Stimulated activated naive CD4-positive, alpha-beta T cell treated with Interleukin-2 at 50 U/mL for 16 hours (primary cell): Measurements from ENCODE around the gene ZNF644.
"Not testable (repeated sequence)": the region's sequence is repeated elsewhere in the genome, so short reads cannot be mapped to it uniquely, and the experiment has no call there.

Experiments
- DNase-seq: peaks from one replicate; lab custom pipeline; 2025; lab: John Stamatoyannopoulos, UW

ZNF644 gene

DNA sequence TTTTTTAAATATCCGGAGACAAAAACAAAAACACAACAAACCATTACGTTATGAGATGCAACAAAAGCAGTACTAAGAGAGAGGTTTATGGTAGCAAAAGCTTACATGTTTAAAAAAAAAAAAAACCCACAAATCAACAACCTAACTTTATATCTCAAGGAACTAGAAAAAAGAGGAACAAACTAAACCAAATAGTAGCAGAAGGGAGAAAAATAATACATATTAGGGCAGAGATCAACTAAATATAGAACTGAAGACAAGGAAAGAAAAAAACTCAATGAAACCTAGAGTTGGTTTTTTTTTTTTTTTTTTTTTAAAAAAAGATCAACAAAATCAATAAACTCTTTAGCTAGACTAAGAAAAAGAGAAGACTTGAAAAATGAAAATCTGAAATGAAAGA lies 34.9 kb downstream of the ZNF644 start:
- DNase-seq: no peak

DNA sequence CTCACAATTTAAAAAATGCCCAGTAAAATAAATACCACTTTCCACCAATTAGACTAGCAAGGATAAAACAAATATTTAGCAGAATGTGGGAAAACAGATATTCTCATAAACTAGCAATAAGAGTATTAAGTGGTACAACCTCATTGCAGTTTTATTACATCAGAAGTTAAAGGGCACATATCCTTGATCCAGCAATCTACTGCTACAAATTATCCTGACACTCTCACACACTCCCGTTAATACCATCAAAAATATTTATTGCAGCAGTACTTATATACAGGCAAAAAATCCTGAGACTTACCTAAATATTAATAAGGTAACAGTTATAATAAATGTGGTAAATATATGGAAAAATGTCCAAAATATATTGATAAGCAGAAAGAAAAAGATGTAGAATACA lies 44.3 kb downstream of the ZNF644 start:
- DNase-seq: no peak

DNA sequence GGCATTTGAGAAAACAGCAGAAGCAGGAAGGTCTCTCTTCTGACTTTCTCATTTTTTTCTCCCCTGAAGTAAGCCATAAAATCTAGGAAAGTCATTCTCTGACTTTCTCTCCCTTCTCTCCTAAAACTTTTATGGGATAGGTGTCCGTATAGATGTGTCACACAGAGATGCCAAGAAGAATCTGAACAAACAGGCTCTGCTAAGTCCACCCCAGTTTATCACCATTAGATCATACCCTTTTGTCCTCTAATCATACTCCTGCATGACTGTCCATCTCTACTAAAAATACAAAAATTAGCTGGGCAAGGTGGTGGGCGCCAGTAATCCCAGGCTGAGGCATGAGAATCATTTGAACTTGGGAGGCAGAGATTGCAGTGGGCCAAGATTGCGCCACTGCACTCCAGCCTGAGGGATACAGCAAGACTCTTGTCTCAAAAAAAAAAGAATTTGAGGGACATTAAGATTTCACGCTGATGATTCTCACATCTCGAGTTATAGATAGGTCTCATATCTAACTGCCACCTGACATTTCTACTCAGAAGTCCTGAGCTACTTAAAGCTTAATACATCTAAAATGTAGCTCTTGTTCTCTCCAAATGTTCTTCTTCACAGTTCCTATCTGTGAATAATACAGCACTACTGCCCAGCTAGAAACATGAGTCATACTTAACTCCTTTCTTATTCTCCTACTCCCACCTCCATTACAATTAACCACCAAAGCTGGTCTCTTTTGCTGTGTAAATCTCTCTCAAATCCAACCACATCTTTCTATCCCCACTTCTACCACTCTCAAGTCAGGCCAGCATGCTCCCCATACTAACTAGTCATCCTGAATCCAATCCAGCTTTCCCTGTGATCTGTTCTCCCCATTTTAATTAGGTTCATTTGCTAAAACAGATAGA lies 47.7 kb downstream of the ZNF644 start:
- DNase-seq: no peak

DNA sequence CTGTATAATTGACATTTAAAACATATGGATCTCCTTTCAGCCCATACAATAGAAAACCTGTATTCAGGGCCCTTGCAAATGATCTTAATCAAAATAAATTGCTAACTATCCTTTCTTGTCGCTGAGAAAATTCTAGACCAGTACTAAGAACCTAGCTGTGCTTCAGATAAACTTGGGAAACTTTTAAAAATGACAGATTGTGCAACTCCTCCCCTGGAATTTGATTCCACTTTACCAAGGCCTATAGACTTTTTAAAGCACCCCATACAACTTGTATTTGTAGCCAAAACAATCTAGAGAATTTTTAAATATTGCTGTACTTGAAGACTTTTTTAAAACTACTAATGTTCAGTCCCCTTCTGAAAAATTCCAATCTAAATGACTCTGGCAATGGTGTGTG lies 51.6 kb downstream of the ZNF644 start:
- no peak for DNase-seq

DNA sequence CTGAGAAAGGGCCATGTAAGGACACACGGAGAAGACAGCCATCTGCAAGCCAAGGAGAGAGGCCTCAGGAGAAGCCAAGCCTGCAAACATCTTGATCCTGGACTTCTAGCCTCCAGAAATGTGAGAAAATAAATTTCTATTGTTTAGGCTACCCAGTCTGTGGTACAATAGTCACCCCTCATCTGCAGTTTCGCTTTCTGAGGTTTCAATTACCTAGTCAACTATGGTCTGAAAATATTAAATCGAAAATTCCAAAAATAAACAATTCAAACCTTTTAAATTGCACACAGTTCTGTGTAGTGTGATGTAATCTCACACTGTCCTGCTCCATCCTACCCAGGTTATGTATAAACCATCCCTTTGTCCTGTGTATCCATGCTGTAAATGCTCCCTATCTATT lies 52.6 kb downstream of the ZNF644 start:
- DNase-seq: no peak

DNA sequence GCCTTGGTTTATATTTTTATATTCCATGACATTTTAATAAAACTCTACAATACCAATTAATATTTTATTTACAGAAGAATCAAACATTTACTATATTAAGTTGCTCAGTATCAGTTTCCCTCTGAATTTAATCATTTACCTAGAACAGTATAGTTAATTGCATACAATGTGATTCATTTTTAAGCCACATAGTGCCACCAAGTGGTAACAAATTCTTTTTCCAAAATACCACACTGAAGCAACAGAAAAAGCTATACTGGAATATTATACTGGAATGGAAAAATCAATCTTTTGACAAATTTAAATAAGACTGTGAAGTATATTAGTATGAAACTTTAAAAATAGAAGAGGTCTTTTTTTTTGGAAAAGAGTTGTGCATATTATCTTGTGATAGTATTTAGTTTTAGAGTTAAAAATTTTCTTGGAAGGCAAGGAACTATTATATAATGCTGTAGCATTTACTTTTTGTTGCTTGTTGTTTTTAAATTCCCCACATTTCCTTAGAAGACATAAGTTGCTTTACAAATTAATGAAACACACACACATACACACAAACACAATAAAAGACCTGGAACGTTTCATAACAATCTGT lies 57.3 kb downstream of the ZNF644 start:
- no peak for DNase-seq

DNA sequence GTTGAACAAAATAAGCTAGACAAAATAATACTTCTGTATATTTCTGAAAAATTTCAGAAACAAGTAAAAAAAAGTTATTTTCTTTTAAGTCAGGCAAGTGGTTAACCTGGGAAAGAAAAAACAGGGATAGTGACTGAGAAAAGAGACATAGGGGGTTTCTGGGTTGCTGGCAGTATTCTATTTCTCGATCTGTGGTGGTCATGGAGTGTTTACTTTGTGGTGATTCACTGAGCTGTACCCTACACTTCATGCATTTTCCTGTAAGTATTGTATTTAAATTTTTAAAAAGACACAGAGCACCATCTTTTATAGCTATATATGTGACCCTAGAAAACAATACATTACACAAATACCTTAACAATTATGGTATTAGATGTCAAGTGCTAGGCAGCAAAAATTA lies 58.2 kb downstream of the ZNF644 start:
- DNase-seq: no peak

DNA sequence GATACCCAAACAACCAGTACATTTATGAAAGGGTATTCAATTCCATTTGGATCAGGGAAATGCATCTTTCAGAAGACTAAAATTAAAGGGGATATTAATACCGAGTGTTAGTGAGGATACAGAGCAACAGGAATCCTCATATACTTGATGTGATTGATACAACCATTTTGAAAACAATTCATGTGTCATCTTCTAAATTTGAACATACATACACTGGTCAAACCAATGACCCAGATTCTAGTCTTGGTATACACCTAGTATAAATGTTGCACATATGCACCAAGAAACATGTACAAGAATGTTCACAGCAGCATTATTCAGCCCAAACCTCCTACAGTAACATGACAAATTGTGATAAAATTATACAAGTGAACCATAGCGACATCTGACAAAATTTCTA lies 58.6 kb downstream of the ZNF644 start:
- no peak for DNase-seq

DNA sequence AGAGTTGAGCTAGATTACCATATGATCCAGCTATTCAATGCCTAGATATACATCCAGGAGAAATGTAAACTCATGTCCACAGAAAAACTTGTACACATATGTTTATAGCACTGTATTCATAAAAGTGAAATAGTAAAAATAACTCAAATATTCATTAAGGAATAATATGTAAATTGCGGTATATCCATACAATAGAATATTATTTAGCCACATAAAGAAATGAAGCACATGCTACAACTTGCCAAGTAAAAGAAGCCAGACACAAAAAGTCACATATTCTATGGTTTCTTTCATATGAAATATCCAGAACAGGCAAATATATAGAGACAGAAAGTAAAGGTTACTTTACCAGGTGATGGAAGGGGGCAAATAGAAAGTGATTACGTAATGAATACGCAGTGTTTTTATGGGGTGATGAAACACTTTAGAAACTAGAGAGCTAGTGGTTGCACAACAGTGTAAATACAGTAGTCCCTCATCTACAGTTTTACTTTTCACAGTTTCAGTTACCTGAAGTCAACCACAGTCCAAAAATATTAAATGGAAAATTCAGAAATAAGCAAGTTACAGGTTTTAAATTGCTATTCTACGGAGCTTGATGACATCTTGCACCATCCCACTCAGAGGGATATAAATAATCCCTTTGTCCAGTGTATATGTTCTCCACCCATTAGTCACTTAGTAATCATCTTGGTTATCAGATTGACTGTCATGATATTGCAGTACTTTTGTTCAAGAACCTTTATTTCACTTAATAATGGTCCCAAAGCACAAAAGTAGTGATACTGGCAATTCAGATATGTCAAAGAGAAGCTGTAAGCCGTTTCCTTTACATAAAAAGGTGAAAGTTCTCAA lies 62.3 kb downstream of the ZNF644 start:
- DNase-seq: no peak

DNA sequence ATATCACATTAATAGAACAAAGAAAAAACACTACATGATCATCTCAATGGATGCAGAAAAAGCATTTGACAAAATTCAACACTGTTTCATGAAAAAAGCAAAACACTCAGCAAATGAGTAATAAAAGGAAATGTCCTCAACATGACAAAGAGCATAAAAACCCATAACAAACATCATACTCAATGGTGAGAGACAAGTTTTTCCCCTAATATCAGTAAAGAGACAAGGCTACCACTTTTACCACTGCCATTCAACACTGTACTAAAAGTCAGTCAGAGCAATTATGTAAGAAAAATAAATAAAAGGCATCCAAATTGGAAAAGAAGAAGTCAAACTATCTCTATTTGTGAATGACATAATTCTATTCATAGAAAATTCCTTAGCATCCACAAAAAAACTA lies 64.3 kb downstream of the ZNF644 start:
- DNase-seq: no peak

DNA sequence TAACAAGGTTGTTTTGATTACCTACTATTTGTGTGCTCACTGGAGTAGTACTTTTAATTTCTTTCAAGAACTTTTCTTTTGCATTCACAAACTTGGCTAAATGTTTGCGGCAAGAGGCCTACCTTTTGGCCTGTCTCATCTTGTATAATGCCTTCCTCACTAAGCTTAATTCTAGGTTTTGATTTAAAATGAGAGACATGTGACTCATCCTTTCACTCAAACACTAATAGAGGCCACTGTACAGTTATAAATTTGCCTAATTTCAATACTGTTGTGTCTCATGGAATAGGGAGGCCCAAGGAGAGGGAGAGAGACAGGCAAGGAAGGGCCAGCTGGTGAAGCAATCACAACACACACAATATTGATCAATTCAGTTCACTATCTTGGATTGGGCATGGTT lies 66.1 kb downstream of the ZNF644 start:
- DNase-seq: no peak

DNA sequence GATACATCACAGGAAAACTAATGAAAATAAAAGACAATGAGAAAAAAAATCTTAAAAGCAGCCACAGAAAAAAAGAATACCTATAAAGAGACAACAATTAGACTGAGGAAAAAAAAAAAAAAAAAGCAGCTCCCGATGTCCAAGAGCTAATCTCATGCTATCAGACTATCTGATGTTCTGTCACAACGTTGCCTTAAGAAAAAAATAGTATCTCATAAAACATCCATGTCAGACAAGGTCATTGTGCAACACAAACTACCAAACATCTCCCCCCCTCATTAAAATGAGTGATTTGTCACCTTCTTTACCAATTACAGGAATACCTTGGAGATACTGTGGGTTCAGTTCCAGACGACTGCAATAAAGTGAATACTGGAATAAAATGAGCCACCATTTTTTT lies 68.9 kb downstream of the ZNF644 start:
- DNase-seq: no peak

DNA sequence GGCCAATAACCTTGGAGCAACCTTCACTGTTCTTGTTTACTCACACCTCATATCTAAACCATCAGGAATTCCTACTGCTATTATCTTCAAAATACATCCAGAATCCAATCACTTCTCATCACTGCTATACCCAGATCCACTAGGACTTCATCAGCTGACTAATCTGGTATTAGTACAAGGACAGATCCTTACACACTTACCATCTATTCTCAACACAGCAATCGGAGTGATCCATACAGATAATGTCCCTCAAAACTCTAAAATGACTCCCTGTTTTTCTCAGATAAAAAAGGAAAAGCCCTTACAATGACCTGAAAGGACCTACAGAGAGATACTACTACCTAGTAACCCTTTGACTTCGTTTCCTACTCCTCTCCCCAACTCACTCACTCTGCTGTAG lies 70.8 kb downstream of the ZNF644 start:
- no peak for DNase-seq

DNA sequence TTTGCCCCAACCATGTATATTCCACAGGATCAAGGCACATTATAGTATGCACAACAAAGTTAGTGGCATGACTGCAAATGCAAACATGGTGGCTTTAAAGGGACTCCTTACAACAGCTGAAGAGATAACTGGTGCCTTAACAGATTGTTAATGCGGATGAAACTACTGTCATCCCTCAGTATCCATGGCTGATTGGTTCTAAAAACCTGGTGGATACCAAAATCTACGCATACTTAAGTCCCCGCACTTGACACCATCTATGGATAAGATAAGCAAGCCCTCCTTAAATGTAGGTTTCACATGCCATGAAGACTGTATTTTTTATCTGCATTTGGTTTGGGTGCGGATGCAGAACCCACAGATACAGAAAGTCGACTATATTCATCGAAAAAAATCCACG lies 73.5 kb downstream of the ZNF644 start:
- DNase-seq: no peak

DNA sequence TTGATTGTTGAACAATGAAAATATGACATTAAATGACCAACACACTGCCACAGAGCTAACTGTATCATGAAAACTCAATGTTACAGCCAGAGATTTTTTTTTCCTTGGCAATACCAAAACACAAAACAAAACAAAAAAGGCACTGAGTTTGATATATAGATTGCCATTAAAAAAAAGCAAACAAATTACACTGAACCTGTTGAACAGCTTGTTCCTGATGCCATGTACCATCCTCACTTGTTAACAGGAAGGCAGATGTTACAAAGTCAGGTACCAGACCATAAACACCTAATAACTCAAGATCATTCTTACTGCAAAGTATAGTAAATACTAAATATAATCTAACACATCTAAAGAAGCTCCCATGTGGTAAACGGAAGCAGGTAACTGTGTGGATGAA lies 75.2 kb downstream of the ZNF644 start:
- DNase-seq: no peak

DNA sequence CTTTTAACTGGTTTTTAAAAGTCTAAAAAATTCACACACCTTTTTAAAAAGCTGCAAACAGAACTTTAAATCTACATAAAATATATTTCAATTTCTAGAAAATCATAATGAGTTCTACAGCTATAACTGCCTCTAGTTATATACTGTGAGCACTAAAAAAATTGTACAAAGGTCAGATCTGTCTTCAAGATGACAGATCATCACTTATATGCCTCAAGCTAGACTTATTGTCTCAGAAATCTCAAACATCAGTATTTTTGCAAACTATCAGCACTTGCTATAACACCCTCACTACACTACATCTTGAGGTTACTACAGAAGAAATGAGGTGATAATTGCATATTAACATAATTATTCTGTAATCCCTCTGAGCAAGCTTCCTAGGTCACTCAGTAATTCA lies 76.5 kb downstream of the ZNF644 start:
- no peak for DNase-seq

DNA sequence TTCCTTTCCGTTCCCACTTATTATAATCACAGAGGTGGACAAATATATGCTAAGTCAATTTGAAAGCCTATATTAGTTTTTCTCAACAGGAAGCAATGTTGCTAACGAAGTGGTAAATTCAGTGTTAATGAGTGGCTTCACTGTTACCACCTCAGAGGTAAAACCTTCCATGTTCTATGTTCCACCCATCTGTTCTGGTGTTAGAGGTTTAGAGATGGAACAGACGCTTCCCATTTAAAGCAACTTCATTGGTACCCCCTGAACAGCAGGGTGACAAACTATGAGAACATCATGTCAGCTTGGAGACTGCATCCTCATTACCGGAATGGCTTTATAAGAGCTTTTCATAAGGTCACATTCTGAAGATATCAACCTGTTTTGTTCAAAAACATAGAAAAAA lies 77.9 kb downstream of the ZNF644 start:
- no peak for DNase-seq

DNA sequence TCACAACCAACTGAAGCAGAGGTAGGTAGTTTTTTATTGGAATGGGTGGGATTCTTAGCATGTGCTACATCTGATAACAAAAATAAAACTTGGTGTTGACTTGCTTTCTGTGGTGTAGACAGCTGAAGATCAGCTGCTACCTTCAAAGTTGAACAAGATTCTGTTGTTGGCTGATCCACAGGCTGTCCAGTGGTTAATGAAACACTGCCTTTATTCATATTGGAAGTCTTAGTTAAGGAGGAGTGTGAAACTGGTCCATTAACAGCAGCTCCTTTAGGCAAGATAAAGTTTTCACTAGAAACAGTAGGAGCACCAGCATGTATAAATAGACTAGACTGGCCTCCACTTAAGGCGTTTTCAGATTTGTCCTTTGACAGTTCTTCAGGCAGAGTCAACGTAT lies 81.1 kb downstream of the ZNF644 start:
- no peak for DNase-seq

DNA sequence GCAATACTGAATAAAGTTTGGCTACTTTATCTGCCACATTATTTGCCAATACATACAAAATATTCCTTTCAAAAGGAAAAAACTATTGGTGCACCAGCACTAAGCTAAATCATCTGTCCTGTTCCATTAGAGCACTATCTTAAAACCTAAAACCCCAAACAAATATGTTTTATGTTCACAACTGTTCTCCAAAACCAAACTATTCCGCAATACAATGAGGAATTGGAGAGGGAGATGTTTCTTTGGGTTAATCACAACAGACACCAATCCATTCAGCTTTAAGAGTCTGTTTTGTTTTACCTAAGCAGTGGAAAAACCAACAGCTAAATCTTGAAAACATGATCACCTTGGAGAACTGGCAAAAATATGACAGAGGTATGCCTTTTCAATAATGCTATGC lies 85.1 kb downstream of the ZNF644 start:
- DNase-seq: no peak

DNA sequence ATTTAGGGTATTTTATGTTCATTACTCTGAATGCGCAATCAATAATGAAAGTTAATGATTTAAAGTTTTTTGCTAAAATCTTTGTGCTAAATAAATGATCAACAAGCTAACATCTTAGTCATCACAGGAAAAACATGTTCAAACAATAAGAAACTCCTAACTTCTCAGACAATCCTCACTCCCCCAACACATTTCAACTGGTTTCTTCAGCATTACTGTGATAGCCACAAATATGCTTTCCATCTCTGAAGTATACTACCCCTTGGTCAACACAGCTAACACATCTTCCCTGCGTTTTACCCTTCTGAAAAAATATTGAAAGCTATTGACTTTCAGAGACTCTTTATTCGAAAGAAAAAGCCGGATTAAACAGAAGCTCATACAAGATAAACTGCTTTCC lies 85.8 kb downstream of the ZNF644 start:
- DNase-seq: no peak

DNA sequence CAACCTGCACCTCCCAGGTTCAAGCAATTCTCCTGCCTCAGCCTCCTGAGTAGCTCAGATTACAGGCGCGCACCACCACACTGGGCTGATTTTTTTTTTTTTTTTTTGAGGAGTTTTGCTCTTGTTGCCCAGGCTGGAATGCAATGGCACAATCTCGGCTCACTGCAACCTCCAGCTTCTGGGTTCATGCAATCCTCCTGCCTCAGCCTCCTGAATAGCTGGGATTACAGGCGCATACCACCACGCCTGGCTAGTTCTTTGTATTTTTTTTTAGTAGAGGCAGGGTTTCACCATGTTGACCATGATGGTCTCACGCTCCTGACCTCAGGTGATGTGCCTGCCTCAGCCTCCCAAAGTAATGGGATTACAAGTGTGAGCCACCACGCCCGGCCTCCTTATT lies 93.6 kb downstream of the ZNF644 start:
- not testable (repeated sequence) for DNase-seq

DNA sequence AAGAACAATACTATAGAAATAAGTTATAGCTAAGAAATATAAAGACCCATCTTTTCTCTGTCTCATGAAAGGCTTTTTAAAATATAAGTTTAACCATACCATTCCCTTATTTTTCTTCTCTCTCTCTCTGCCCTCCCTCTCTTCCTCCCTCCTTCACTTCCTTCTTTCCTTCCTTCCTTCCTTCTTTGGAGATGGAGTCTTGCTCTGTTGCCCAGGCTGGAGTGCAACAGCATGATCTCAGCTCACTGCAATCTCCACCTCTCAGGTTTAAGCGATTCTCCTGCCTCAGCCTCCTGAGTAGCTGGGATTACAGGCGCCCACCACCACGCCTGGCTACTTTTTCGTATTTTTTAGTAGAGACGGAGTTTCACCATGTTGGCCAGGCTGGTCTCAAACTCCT lies 94.2 kb downstream of the ZNF644 start:
- not testable (repeated sequence) for DNase-seq

DNA sequence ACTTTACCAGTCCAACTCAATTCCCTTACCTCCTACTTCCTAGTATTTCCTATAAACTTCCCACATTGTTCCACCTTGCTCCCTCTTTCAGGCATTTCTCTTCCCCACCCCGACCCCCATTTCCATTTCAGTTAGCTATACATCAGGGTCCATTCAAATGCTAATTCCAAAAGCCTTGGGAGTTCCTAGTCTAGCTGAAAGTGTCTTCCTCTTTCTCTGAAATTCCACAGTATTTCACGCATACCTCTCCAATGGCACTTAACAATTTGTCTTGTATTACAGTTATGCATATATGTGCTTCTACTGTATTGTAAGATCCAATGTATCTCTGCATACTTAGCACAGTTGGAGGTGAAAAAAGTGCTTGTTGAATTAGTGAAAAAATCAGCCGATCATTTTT lies 94.9 kb downstream of the ZNF644 start:
- DNase-seq: no peak
